WTC11 (cell line): ENCODE results near the gene FMO2.

Experiments used
- ARID4B ChIP-seq: sonication (generic); formaldehyde crosslinking; IDR thresholded peaks from 2 replicates; pipeline ENCODE4 v1.8.0; 2023; ENCODE audit warnings: missing genetic modification reagents, mild to moderate bottlenecking, borderline replicate concordance
- ATF3 ChIP-seq: sonication (generic); formaldehyde crosslinking; conservative IDR thresholded peaks from 2 replicates; pipeline ENCODE4 v1.8.1; 2022; ENCODE audit warnings: mild to moderate bottlenecking, missing genetic modification reagents
- CTCF ChIP-seq: fragments of 200-600 bp; IDR thresholded peaks from 2 replicates; pipeline ENCODE4 v1.8.0; 2022; ENCODE audit warnings: antibody characterized with exemption
- SOX15 ChIP-seq: fragments of 250-450 bp; sonication (Bioruptor Pico); IDR thresholded peaks from 2 replicates; pipeline ENCODE4 v1.9.0; 2021; ENCODE audit warnings: mild to moderate bottlenecking
- SP1 ChIP-seq: sonication (generic); formaldehyde crosslinking; conservative IDR thresholded peaks from 2 replicates; pipeline ENCODE4 v1.8.1; 2022; ENCODE audit warnings: missing genetic modification reagents
- ZNF425 ChIP-seq: fragments of 250-450 bp; sonication (Bioruptor Pico); conservative IDR thresholded peaks from 2 replicates; pipeline ENCODE4 v1.9.0; 2021; ENCODE audit warnings: mild to moderate bottlenecking

GRCh38 chr1:171139890-171140289 lies 45.2 kb upstream of the FMO2 start:
- TF ChIP-seq ZNF425 (CRISPR knock-in tag) (no peak), ARID4B (CRISPR knock-in tag) (no peak), SP1 (CRISPR knock-in tag) (no peak), CTCF (no peak), ATF3 (CRISPR knock-in tag) (no peak), SOX15 (CRISPR knock-in tag) (no peak)
